ENCODE measurements around the gene CREB5. TPM values are rescaled to one million over a fixed set of nuclear protein-coding genes. Genes with fewer than 3 reads are reported as not detected.

The CREB5 gene
- total and polyA plus RNA-seq, 7 donors: 0.86 to 33.8 (median 16.6) TPM

DNA sequence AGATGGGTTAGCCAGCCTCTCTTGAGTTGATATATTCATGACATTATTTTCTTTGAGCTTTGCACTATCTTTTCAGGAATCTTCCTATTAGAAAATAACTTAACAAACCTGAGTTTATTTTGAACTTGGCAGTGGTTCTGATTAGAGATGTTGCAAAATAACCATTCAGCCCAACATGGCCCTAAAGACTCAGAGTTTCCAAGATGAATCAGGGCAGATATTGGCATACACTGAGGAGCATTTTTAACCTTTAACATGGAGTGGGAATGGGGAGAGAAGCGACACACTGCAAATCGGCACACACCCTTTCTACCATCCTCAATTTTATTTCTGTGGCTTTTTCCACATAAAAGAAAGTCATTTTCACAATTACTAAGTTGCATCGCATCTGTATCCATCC, 355.0 kb downstream of the CREB5 start:
- DNase-seq: no peak
- WGBS, 3 donors: 71 to 88% (median 86%) methylated on average over 3 of the region's 3 CpGs
- Histone ChIP-seq H3K27me3 (ENCODE audit: insufficient read depth in 3 of 3, low read length in 2 of 3) (no peaks in the 10 kb centered on the region), H3K36me3 (ENCODE audit: insufficient read depth in 1 of 2, low read depth in 1 of 2) (no peaks in the 10 kb centered on the region), H3K27ac (no peak overlapping the region), H3K9me3 (no peaks in the 10 kb centered on the region), H3K4me3 (no peak overlapping the region), H3K4me1 (no peaks in the 10 kb centered on the region)
- intact Hi-C loops (cut with DNase I): no loop called here
- no peak for ATAC-seq
- TF ChIP-seq, protein P1, sequence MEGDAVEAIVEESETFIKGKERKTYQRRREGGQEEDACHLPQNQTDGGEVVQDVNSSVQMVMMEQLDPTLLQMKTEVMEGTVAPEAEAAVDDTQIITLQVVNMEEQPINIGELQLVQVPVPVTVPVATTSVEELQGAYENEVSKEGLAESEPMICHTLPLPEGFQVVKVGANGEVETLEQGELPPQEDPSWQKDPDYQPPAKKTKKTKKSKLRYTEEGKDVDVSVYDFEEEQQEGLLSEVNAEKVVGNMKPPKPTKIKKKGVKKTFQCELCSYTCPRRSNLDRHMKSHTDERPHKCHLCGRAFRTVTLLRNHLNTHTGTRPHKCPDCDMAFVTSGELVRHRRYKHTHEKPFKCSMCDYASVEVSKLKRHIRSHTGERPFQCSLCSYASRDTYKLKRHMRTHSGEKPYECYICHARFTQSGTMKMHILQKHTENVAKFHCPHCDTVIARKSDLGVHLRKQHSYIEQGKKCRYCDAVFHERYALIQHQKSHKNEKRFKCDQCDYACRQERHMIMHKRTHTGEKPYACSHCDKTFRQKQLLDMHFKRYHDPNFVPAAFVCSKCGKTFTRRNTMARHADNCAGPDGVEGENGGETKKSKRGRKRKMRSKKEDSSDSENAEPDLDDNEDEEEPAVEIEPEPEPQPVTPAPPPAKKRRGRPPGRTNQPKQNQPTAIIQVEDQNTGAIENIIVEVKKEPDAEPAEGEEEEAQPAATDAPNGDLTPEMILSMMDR (IDR thresholded peaks at IDR 0.05): no peak

DNA sequence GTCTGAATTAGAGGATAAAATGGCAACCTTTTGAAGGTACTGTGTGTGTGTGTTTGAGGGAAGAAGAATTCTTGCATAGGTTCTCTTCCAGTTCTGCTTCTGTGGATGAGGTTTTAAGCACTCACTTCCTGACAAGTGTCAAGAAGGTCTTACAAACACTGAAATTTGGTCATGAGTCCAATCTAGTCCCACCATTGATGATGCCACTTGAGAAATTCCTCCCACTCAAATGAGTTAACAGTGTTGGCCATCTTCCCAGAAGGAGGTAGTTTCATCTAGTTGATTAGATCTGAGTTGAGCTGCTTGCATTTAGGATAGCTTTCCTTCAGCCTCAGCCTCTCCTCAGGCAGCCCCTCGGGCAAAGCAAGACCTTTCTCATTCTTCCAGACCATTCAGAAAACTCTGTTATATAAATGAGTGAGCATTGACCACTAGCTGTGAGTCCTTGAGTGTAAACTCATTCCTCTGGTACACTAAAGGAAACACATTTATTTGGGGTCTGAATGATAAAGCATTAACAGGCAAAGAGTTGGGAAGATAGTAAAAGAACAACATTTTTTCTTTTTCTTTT, 356.3 kb downstream of the CREB5 start:
- intact Hi-C loops (cut with DNase I): no loop called here
- Histone ChIP-seq H3K4me1 (no peaks in the 10 kb centered on the region), H3K27me3 (ENCODE audit: insufficient read depth in 3 of 3, low read length in 2 of 3) (no peaks in the 10 kb centered on the region), H3K9me3 (no peaks in the 10 kb centered on the region), H3K36me3 (ENCODE audit: insufficient read depth in 1 of 2, low read depth in 1 of 2) (no peaks in the 10 kb centered on the region), H3K4me3 (no peak overlapping the region), H3K27ac (no peak overlapping the region)
- 63 to 85% (median 76%) methylated on average over 1 of the region's 1 CpG for WGBS, 3 donors
- DNase-seq: no peak
- TF ChIP-seq, protein P1 (IDR thresholded peaks at IDR 0.05): no peak
- ATAC-seq: no peak

DNA sequence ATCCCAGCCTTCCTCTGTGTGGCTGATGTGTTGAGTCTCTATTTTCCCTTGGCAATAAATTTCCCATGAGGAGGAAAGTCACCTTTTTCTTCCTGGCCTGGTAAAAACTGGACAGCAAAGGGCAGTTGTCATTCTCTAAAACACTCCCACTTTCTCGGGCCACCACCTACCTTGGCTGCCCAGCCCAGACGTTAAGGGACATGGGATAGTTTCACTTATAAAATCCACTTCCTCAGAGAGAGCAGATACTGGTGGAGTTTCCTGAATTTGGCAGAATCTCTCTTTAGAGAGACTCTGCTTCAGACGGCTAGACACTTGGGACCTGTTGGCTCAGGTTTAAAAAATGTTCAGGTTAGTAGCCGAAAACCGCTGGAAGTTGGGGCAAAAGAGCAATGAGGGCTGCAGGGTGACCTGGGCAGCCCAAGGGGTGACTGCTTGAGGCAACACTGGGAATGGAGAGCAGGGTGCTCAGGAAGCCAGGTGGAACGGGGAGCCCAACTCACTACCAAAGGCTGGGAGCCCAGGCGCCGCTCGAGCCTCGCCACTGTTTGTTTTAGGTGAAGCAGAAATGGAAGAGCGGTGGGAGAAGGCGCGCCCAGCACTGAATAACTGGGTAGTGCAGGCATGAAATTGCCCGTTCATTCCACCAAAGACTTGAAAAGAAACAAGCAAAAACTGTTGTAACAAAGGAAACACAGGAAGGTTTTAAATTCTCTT, 359.7 kb downstream of the CREB5 start:
- TF ChIP-seq, protein P1 (IDR thresholded peaks at IDR 0.05): no peak
- WGBS, 3 donors: 88 to 90% (median 89%) methylated on average over 14 of the region's 14 CpGs
- ATAC-seq: no peak

DNA sequence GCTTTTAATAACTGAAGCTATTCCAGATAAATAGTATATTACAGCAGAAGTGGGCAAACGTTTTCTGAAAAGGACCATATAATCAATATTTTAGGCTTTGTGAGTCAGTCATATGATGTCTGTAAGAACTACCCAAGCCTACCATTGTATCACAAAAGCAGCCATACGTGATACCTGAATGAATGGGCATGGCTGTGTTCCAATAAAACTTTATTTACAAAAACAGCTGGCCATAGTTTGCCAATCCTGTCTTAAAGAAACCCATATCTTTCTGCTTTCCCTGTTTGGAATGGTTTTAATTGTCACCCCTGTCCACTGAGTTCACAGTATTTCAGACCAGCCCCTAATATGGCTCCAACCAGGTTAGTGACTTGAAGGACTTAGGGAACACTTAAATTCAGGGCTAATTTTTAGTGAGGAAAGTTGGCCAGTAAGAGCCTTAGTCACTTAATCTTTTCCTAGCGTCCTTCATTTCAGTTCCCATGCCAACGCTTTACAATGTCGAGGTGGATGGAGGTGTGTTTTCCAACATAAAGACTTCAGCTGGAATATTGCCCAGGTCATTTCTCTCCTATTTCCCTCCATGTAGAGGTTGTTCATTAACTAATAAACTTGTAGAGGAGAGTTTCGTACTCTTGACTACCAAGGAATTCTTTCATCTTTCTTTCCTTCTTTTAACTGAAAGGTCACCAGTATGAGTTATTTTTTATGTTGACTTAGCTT, 361.3 kb downstream of the CREB5 start:
- no peak overlapping the region for H3K27ac ChIP-seq
- H3K27me3 ChIP-seq (ENCODE audit: insufficient read depth in 3 of 3, low read length in 2 of 3): no peaks in the 10 kb centered on the region
- TF ChIP-seq, protein P1 (IDR thresholded peaks at IDR 0.05): no peak
- H3K9me3 ChIP-seq: no peaks in the 10 kb centered on the region
- no peak overlapping the region for H3K4me3 ChIP-seq
- ATAC-seq: no peak
- 77 to 85% (median 80%) methylated on average over 6 of the region's 6 CpGs for WGBS, 3 donors
- intact Hi-C loops (cut with DNase I): no loop called here
- DNase-seq: no peak
- no peaks in the 10 kb centered on the region for H3K4me1 ChIP-seq
- no peaks in the 10 kb centered on the region for H3K36me3 ChIP-seq (ENCODE audit: insufficient read depth in 1 of 2, low read depth in 1 of 2)

More for the DNA sequence above, 359.7 kb downstream of the CREB5 start:
- H3K9me3 ChIP-seq: no peaks in the 10 kb centered on the region
- H3K27ac ChIP-seq: no peak overlapping the region
- H3K27me3 ChIP-seq (ENCODE audit: insufficient read depth in 3 of 3, low read length in 2 of 3): no peaks in the 10 kb centered on the region
- H3K36me3 ChIP-seq (ENCODE audit: insufficient read depth in 1 of 2, low read depth in 1 of 2): no peaks in the 10 kb centered on the region
- no peak overlapping the region for H3K4me3 ChIP-seq
- no peak for DNase-seq
- intact Hi-C loops (cut with DNase I): no loop called here
- H3K4me1 ChIP-seq: no peaks in the 10 kb centered on the region

Measured in psoas muscle (tissue), 8 donors.